NCI-H128 (cell line): ENCODE results near the gene PPARD.
"Not testable (repeated sequence)": the region's sequence is repeated elsewhere in the genome, so short reads cannot be mapped to it uniquely, and the experiment has no call there.

Source experiments
- DNase-seq: peaks from one replicate; lab custom pipeline; 2025; ENCODE audit not compliant: unreplicated experiment; lab: John Stamatoyannopoulos, UW

PPARD gene

DNA sequence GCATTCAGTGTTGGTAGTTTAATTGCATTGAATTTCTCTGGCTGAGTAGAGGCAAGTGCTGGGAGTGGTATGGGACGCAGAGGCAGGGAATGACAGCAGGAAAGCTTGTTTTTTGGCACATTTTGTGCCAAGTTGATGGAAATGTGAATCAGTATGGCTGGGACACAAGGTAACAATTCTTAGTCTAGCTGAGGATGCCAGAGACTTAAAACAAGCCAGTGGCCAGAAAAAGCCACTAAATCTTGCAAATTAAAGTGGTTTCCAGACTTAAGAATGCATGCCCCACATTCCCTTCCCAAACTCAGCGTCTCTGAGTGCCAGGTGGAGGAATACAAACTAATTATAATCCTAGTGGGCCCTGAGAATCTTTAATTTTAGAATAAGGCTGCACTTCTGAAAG lies 35.9 kb downstream of the PPARD start:
- DNase-seq, result no peak

DNA sequence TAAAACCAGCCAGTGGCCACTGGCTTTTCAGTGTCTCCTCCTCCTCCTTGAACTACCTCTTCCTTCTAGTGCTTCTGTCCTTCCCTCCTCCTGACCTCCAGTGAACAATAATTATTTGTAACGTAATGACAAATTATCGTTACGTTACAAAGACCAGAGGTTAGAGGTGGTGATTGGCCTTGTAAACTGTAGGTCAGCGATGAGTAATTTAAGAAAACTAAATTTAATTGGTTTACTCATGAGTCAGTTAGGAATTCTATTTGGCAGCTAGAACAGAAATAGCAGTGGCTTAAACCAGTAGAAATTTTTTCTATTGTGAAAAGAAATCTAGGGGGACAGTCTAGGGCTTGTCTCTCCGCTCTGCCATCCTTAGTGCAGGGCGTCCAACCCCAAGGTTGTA lies 38.8 kb downstream of the PPARD start:
- DNase-seq, result no peak

DNA sequence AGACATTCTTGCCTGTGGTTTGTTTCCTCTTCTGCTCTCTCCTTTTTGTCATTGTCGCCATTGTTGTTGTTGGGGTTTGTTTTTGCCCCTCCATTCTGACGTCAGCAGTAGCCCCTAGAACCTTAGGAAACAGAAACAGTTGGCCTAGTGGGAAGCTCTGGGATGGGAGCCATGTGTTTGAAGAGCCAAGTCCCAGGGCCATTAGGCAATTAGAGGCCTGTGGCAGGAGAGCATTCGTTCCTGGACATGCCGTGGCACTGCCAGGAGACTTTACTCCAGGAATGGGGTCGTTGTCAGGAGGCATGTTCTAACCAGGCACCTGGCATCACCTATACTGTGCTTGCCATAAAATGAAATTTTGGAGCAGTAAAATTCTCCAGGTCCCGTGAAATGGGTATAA lies 39.7 kb downstream of the PPARD start:
- no peak for DNase-seq

DNA sequence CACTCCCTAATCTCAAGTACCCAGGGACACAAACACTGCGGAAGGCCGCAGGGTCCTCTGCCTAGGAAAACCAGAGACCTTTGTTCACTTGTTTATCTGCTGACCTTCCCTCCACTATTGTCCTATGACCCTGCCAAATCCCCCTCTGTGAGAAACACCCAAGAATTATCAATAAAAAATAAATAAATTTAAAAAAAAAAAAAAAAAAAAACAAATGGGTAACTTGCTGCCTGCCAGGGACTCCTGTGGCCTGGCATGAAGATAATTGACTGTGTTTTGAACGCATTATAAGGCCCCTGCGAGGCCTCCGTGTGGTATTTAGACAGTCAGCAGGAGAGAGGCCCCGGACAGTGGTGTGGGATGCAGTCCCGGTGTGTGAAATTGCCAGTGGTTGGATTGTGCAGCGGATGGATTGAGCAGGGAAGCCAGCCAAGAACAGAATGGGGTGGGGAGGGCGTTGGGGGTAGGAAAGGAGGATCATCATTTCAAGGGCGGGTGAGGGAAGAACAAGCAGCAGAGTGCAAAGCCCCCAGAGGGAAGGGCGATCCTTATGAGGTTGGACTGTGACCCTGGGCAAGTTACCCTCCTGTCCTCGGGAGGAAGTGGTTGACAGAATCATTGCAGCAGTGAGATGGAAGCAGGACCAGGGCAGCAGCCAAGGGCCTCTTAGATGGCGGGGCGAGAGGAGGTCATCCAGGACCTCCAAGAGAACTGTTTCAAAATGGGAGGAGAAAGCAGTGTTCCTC lies 43.3 kb downstream of the PPARD start:
- no peak for DNase-seq

DNA sequence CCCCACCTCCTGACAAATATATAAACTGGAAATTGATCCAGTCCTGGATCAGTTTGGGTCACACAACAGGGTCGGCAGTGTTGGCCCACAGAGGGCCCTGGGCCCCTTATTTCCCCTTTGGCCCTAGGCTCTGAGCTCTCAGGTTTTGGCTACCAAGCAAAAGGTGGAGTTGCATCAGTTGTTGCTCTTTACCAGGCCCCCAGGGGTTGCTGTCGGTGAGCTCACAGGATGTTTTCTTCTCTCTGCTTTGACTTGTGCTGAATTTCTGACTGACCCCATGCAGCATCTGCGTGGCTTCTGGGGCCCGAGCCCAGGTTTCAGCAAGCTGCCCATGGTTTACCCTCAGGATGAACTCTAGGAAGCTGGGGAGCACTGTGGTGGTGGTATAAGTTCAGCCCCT lies 44.6 kb downstream of the PPARD start:
- no peak for DNase-seq

DNA sequence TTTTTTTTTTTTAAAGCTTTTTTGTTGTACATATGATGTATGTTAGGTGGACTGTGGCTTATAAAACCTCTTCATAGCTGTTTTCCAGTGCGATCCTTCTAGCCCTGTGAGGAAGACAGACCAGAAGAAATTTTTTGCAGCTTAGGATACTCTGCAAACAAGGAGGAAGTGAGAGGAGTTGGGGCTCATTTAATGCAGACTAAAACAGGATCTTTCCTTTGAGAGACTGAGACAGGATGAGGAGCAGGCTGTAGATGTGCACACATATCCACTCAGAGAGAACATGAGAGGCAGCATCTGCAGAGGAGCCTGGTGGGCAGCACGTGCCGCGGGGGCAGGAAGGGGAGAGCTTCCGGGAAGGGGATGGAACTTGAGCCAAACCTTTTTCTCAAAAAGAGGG lies 45.7 kb downstream of the PPARD start:
- DNase-seq, result no peak

DNA sequence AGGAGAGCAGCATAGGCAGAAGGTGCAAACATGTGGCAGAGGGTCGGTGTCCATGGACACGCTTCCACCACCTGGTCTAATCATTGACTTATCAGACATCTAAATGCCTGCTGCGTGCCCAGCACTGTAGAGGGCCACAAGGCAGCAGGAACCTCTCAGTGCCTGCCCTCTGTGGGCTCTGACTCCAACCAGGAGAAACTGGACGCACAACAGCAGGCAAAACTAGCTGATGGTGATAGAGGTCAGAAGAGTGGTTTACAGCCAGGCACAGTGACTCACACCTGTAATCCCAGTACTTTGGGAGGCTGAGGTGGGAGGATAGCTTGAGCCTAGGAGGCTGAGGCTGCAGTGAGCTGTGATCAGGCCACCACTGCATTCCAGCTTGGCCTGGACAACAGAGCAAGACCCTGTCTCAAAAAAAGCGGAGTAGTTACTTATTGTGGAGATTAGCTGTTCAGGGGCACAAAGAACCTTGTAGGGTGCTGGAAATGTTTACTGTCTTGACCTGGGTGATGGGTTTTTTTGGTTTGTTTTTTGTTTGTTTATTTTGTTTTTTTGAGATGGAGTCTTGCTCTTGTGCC lies 46.5 kb downstream of the PPARD start:
- DNase-seq, result no peak

DNA sequence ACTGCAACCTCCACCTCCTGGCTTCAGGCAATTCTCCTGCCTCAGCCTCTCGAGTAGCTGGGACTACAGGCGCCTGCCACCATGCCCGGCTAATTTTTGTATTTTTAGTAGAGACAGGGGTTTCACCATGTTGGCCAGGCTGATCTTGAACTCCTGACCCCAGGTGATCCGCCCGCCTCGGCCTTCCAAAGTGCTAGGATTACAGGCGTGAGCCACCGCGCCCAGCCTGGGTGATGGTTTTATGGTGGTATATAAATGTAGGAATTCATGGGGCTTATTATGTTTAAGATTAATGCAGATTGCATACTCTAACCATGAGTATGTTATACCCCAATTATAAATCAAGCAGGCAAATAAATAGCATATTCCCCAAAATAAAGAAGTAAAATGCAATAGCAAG lies 47.0 kb downstream of the PPARD start:
- not testable (repeated sequence) for DNase-seq

DNA sequence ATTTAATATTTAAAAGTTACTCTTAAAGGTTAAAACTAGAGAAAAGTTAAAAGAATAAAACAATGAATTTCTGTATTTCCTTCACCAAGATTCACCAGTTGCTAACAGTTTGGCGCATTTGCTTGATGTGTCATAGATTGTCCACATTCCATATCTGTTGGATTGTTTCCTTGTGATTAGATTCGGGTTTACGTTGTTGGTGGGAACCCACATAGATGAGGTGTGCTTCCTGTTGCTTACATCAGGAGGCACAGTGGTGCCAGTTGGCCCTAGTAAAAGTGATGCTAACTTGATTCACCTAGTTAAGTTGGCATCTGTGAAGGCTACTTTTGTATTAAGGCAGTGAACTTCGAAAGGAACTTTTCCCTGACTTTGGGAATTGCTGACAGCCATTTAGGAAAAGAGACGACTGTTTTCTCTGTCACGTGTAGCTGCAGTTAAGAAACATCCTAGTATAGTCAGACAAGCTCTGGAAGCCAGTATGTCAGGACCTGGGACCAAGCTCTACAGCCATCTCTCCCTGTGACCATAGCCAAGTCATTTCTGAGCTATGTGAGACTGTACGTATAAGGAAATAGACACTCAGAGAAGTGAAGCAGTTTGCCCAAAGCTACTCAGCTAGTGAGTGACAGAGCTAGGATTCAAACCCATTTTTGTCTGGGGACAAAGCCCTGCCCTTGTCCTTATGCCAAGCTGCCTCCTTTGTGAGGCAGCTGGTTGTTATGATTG lies 49.0 kb downstream of the PPARD start:
- DNase-seq, result no peak

DNA sequence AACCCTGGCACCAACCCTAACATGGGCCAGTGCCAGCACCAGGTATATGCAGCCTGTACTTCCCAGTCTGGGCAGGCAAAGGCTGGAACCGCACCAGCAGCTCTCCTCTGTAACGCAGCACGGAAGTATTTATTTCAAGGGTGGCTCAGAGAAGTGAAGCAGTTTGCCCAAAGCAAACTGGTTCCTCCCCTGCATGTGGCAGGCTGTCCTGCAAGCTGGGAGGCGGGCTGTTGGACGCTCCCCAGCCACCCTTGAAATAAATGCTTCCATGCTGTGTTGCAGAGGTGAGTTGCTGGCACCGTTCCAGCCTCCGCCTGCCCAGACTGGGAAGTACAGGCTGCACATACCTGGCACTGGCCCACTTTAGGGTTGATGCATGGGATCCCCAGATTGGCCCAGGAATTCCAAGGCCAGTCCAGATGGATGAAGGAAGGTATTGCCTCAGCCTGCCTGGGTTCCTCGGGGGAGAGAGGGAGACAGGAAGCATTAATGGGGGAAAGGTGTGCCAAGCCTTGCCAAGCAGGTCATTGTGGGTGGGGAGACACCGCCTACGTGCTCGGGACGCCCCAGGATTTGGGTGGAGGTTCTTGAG lies 49.8 kb downstream of the PPARD start:
- DNase-seq, result no peak

DNA sequence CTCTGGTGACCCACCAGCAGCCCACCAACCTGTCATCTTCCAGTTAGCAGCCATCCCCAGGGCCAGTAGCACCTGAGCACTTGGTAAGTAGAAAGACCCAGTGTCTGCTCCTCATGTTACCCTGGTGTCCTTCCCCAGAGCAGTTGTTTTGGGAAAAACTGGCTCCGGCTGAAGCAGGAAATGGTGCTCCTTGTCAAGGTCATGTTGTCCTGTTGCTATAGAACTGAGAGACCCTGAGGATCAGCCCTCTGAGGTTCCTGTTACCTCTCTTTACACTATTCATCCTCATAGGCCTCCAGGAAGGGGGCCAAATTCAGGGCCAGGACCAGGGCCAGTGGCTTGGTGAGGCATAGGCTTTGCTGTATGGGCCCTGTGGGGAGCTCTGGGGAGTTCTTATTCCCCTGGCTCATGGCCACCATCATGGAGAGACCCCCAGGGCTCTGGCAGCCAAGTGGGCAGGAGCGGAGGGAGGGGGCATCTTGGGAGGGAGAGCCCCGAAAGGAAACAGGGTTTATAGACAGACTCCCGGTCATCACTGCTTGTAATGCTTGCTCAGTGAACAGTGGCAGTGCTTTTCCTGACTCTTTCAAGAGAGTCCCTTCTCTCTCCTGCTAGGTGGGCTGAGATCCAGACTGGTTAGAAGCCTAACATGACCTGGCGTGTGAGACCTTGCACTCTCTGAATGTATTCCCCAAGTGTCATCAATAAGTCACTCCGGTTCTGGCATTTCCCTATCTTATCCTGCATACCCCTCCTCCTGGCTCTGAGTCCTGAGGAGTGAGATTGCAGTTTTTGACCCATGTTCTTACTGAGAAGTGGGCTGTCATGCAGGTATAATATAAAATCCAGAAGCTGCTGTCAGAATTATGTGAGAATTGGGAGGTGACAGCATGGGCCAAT lies 50.7 kb downstream of the PPARD start:
- DNase-seq, result no peak

DNA sequence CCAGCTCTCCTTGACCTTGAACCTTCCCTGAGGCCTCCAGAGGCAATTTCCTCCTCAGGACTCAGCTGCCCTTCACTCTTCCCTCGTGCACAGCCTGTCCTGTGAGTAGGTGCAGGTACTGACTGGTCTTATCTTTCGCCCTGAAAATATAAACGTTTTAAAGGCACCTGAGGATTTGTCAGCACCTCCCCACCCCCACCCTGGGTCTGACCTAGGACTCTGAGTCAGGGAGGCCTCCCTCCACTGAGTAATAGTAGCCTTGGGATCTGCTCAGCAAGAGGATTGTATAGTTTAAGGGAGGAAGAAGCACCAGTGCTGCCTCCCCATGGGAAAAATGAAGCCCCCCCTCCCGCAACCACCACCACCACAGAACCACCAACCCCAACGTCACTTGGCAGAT lies 54.6 kb downstream of the PPARD start:
- DNase-seq, result no peak

DNA sequence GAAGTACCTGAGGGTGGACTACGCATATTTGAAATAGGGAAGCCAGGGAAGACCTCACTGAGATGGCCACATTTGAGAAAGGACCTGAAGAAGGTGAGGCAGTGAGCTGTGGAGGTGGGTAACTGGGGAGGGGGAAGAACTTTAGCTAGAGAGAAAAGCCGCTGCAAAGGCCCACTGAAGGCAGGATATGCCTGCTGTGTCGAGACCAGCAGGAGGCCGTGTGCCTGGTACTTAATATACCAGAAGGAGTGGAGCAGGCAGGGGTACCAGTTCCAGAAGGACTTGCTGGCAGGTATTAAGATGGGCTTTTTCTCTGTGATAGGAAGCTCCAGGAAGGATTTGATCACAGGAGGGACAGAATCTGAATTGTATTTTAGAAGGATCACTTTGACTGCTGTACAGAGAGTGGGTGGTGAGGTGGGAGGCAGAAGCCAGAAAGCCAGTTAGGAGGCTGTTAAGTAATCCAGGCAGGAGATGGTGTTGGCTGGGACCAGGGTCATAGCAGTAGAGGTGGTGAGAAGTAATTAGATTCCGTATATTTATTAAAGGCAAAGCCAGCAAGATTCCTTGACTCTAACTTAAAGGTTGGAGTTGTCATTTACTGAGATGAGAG lies 55.6 kb downstream of the PPARD start:
- DNase-seq, result no peak

DNA sequence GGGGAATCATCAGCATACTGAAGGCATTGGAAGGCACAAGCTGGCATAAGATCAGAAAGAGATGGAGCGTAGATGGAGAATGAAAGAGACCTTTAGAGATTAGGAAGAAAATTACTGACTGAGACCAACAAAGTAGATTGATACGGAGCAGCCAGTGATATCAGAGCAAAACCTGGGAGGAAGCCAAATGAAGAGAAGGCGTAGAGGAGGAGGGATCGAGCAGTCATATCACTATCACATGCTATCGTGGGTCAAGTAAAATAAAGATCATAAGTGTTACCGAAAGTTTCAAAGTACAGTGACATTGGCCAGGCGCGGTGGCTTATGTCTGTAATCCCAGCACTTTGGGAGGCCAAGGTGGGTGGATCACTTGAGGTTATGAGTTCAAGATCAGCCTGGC lies 56.2 kb downstream of the PPARD start:
- no peak for DNase-seq

DNA sequence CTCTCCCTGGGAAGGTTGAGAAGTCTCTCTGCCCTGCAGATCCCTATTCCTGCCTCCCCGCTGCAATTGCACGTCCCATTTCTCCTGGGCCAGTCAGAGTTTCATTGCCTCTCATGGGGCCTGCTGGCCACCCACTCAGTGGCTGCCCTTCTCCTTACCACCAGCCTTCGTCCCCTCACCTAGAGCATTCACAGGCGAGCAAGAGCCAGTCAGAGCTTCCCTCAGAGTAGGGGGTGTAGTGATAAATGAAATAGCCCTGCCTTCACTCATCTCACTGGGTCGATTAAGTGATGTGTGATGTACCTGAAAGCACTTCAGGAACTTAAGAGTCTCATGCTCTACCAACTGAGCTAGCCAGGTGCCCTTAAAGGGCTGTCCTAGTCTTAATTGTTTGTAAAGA lies 57.8 kb downstream of the PPARD start:
- DNase-seq, result no peak

DNA sequence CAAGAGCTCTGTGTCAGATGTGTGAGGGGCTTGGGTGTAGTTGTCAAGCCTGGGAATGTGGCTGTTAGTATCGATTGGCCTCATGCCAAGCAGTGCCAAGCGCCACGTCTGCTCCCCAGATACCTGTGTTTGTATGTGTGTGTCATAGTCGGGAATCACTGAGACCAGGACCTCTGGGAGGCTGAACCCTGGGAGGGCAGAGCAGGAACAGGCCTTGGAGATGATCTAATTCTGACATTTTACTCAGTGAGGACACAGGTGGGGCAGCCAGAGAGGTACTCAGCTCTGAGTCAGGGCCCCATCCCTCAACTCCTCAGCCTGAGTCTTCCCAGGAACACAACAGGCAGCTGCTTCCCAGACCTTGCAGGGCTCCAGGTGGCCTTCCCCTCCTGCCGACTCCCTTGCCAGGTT lies 58.5 kb downstream of the PPARD start:
- DNase-seq, result no peak

DNA sequence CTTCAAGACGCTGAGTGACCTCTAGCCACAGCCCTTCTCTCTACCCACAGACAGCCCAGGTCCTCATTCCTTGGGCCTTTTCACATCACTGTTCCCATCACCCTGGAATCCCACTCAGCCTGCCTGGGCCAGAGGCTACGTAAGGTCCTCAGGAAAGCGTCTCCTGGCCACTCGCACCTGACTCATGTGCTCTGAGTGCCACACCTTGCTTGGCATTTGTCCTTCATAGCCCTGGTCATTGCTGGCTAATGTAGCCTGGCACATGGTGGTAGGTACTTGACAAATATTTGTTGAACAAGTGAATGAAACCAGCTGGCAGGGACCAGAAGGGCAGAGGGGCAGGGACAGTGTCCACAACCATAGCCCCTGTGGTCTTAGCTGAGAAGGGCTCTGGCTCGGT lies 59.2 kb downstream of the PPARD start:
- DNase-seq, result no peak

DNA sequence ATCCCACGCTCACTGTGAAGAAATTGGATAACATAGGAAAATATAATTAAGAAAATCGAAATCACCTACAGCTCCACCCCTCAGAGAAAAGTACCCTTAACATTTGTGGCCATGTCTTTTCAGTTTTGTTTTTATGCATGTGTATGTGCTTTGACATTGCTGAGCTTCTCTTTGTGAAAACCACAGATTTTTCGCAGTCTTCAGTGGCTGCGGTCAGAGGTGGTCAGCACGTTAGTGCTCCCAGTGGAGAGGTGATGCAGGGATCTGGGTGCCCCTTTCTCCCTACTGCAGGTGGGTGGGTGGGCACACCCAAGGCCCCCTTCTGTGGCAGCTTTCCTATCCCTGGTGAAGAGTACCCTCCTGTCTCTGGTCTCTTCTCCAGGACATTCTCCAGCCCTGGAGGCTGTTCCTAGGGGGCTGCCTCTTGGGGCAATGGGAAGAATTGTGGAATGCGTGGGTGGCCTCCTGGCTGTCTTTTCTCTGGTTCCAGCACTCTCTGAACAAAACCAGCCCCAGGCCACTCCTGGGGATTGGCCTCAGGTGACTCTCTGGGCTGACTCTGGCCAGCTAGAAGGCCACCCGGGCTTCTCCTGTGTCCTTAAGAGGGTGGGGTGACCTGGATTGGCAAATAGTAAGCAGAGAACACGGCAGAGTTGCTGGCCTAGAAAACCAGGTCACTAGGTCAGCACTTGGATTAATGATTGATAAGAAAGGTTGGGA lies 59.9 kb downstream of the PPARD start:
- DNase-seq, result no peak

DNA sequence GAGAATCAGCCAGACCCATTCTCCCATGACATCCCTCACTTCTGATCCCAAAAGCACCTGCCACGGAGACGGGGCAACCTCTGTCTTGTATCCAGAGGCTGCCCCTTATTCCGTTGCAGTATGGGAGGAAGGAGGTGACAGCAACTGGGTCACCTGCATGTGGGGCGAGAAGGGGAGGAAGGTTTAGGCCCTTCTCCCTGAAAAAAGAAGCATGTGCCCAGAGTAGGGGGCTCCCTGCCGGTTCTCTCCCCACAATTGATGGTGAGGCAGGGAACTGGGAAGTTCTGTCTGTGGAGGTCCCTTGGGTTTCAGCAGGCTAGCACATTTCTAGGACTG lies 60.5 kb downstream of the PPARD start:
- no peak for DNase-seq
